H9 (cell line): ENCODE measurements around the gene SHANK3. TPM values are rescaled to one million over a fixed set of nuclear protein-coding genes. Genes with fewer than 3 reads are reported as not detected.

ENCODE experiments used
- DNase-seq: peaks from one replicate; pipeline ENCODE4 v3.0.0-alpha.2; 2017
- H2AFZ ChIP-seq: one replicate; pipeline ENCODE4 v1.6.1; 2013; ENCODE audit warnings: mild to moderate bottlenecking, low read length, control low read depth, moderate library complexity
- H2AK5ac ChIP-seq: 2 replicates; pipeline ENCODE4 v1.6.1; 2013; ENCODE audit warnings: low read length, control low read depth, mixed read lengths; ENCODE audit not compliant: insufficient read length
- H2BK120ac ChIP-seq: one replicate; pipeline ENCODE4 v1.6.1; 2013; ENCODE audit warnings: low read depth, mild to moderate bottlenecking, low read length, control low read depth, inconsistent platforms; ENCODE audit not compliant: poor library complexity, severe bottlenecking
- H2BK12ac ChIP-seq: 2 replicates; pipeline ENCODE4 v1.6.1; 2013; ENCODE audit warnings: low read length, control low read depth, mixed read lengths, low read depth; ENCODE audit not compliant: insufficient read length
- H2BK15ac ChIP-seq: 2 replicates; pipeline ENCODE4 v1.6.1; 2013; ENCODE audit warnings: low read depth, low read length, control low read depth
- H2BK20ac ChIP-seq: one replicate; pipeline ENCODE4 v1.6.1; 2013; ENCODE audit warnings: low read depth, mild to moderate bottlenecking, low read length, control low read depth, inconsistent platforms; ENCODE audit not compliant: poor library complexity, severe bottlenecking
- H2BK5ac ChIP-seq: 2 replicates; pipeline ENCODE4 v1.6.1; 2013; ENCODE audit warnings: low read length, control low read depth, mixed read lengths; ENCODE audit not compliant: insufficient read length
- H3K14ac ChIP-seq: 2 replicates; pipeline ENCODE4 v1.6.1; 2013; ENCODE audit warnings: low read length, control low read depth; ENCODE audit not compliant: insufficient read depth
- H3K18ac ChIP-seq: 2 replicates; pipeline ENCODE4 v1.6.1; 2013; ENCODE audit warnings: low read depth, mild to moderate bottlenecking, mixed read lengths, low read length, control low read depth; ENCODE audit not compliant: insufficient read length
- H3K23ac ChIP-seq: 2 replicates; pipeline ENCODE4 v1.6.1; 2013; ENCODE audit warnings: low read length, control low read depth, mixed read lengths, low read depth; ENCODE audit not compliant: insufficient read length
- H3K23me2 ChIP-seq: 2 replicates; pipeline ENCODE4 v1.6.1; 2013; ENCODE audit warnings: low read depth, mild to moderate bottlenecking, mixed read lengths, low read length, control low read depth; ENCODE audit not compliant: insufficient read length, poor library complexity, severe bottlenecking
- H3K27ac ChIP-seq: 2 replicates; pipeline ENCODE4 v1.5.1; 2013; ENCODE audit warnings: low read length, control low read depth, mixed read lengths, low read depth; ENCODE audit not compliant: insufficient read length
- H3K27me3 ChIP-seq: 2 replicates; pipeline ENCODE4 v1.6.1; 2013; ENCODE audit warnings: low read length, control low read depth, inconsistent platforms; ENCODE audit not compliant: insufficient read depth
- H3K4ac ChIP-seq: 2 replicates; pipeline ENCODE4 v1.6.1; 2013; ENCODE audit warnings: low read depth, mild to moderate bottlenecking, control low read depth, inconsistent platforms, low read length, moderate library complexity
- H3K4me1 ChIP-seq: 2 replicates; pipeline ENCODE4 v1.6.1; 2013; ENCODE audit warnings: low read length, control low read depth, inconsistent platforms; ENCODE audit not compliant: insufficient read depth
- H3K4me2 ChIP-seq: 2 replicates; pipeline ENCODE4 v1.6.1; 2013; ENCODE audit warnings: low read length, control low read depth, mixed read lengths; ENCODE audit not compliant: insufficient read length, insufficient read depth
- H3K56ac ChIP-seq: 2 replicates; pipeline ENCODE4 v1.6.1; 2013; ENCODE audit warnings: low read depth, mild to moderate bottlenecking, mixed read lengths, low read length, control low read depth; ENCODE audit not compliant: insufficient read length
- H3K79me1 ChIP-seq: 2 replicates; pipeline ENCODE4 v1.6.1; 2013; ENCODE audit warnings: low read depth, mild to moderate bottlenecking, moderate library complexity, low read length, control low read depth, inconsistent platforms; ENCODE audit not compliant: insufficient read depth, poor library complexity, severe bottlenecking
- H3K79me2 ChIP-seq: 2 replicates; pipeline ENCODE4 v1.6.1; 2013; ENCODE audit warnings: low read length, control low read depth, inconsistent platforms; ENCODE audit not compliant: insufficient read depth
- H3K9ac ChIP-seq: 2 replicates; pipeline ENCODE4 v1.6.1; 2013; ENCODE audit warnings: low read length, control low read depth, mixed read lengths; ENCODE audit not compliant: insufficient read length; ENCODE audit errors: extremely low read depth
- H3K9me3 ChIP-seq: one replicate; pipeline ENCODE4 v1.6.1; 2013; ENCODE audit warnings: low read depth, low read length, inconsistent platforms; ENCODE audit not compliant: control insufficient read depth
- H3T11ph ChIP-seq: one replicate; pipeline ENCODE4 v1.6.1; 2013; ENCODE audit warnings: mild to moderate bottlenecking, low read length, control low read depth, inconsistent platforms
- H4K20me1 ChIP-seq: one replicate; pipeline ENCODE4 v1.6.1; 2013; ENCODE audit not compliant: control insufficient read depth, insufficient read length, insufficient read depth
- H4K5ac ChIP-seq: 2 replicates; pipeline ENCODE4 v1.6.1; 2013; ENCODE audit warnings: low read depth, mild to moderate bottlenecking, mixed read lengths, low read length, control low read depth; ENCODE audit not compliant: insufficient read length
- H4K8ac ChIP-seq: replicated peaks from 2 replicates; pipeline ENCODE4 v1.6.1; 2013; ENCODE audit warnings: low read length, control low read depth, mixed read lengths, low read depth; ENCODE audit not compliant: insufficient read length
- H4K91ac ChIP-seq: 2 replicates; pipeline ENCODE4 v1.6.1; 2013; ENCODE audit warnings: low read depth, mild to moderate bottlenecking, moderate library complexity, mixed read lengths, low read length, control low read depth; ENCODE audit not compliant: insufficient read length
- H3K27ac Mint-ChIP-seq, 3 experiments: 2 replicates in 2 of 3; 3 replicates in 1 of 3; pipeline ENCODE4 v1.8.0; 2020 to 2021; ENCODE audit warnings: mixed read lengths in 3 of 3, mild to moderate bottlenecking in 1 of 3, moderate library complexity in 1 of 3
- H3K27me3 Mint-ChIP-seq: 2 replicates; pipeline ENCODE4 v1.8.0; 2021; ENCODE audit warnings: low read depth, mild to moderate bottlenecking, moderate library complexity, mixed read lengths
- H3K36me3 Mint-ChIP-seq, 3 experiments: 2 replicates in 2 of 3; 3 replicates in 1 of 3; pipeline ENCODE4 v1.8.0; 2020 to 2021; ENCODE audit warnings: low read depth in 3 of 3, mixed read lengths in 3 of 3; ENCODE audit not compliant: insufficient read depth in 1 of 3
- H3K4me1 Mint-ChIP-seq, 2 experiments: 2 replicates each; pipeline ENCODE4 v1.8.0; 2020; ENCODE audit warnings: mixed read lengths in 2 of 2
- H3K4me3 Mint-ChIP-seq, 2 experiments: 2 replicates in 1 of 2; 3 replicates in 1 of 2; pipeline ENCODE4 v1.8.0; 2020 to 2021; ENCODE audit warnings: mild to moderate bottlenecking in 2 of 2, mixed read lengths in 2 of 2, moderate library complexity in 1 of 2
- H3K9me3 Mint-ChIP-seq, 2 experiments: 2 replicates in 1 of 2; 3 replicates in 1 of 2; pipeline ENCODE4 v1.8.0; 2020; ENCODE audit warnings: mild to moderate bottlenecking in 2 of 2, mixed read lengths in 2 of 2, moderate library complexity in 1 of 2
- CTCF ChIP-seq: fragments of 200-600 bp; sonication (generic); conservative IDR thresholded peaks from 3 replicates; pipeline ENCODE4 v1.8.0; 2021; ENCODE audit warnings: antibody characterized with exemption, mild to moderate bottlenecking
- WGBS: extraction: QIAGEN DNeasy Blood & Tissue Kit; methylation state at CpG from one replicate; pipeline ENCODE4 v1.1.7; 2013; ENCODE audit warnings: missing lambda C conversion rate, low lambda C conversion rate, mixed read lengths; ENCODE audit not compliant: insufficient read length; ENCODE audit errors: extremely low coverage; 5-methylcytosine and 5-hydroxymethylcytosine counted together
- total RNA-seq: library from RNA; stranded (reverse); gene quantifications from 2 replicates; pipeline ENCODE4 v1.2.1, GENCODE V29; 2021

SHANK3 gene
- total RNA-seq, 1 experiment from 2014 or later, result 8.7 TPM

- Histone ChIP-seq H3K23ac (no peak overlapping the region), H3K18ac (no peak overlapping the region), H3K4me1 (no peaks in the 10 kb centered on the region), H2BK5ac (no peak overlapping the region), H3K27me3 (no peaks in the 10 kb centered on the region), H4K20me1 (no peaks in the 10 kb centered on the region), H2BK15ac (no peak overlapping the region), H2AFZ (no peak overlapping the region), H3T11ph (no peak overlapping the region), H4K8ac (no peak overlapping the region), H3K9me3 (no peaks in the 10 kb centered on the region), H3K14ac (no peak overlapping the region), H2AK5ac (no peak overlapping the region), H4K91ac (no peak overlapping the region), H3K9ac (no peak overlapping the region), H2BK120ac (no peak overlapping the region), H2BK12ac (no peak overlapping the region), H3K4me2 (no peak overlapping the region), H2BK20ac (no peak overlapping the region), H3K56ac (no peak overlapping the region), H3K79me1 (no peaks in the 10 kb centered on the region), H3K23me2 (no peaks in the 10 kb centered on the region), H3K79me2 (no peaks in the 10 kb centered on the region), H4K5ac (no peak overlapping the region), H3K4ac (no peak overlapping the region), H3K27ac (no peak overlapping the region)
- no peak for DNase-seq
- Mint-ChIP-seq H3K27ac (no peak overlapping the region), H3K9me3 (no peaks in the 10 kb centered on the region), H3K4me3 (no peak overlapping the region), H3K4me1 (peaks cover under 1 to 4% of the 10 kb centered on the region in 2 experiments; a peak in 2 of 4 replicates), H3K27me3 (peaks cover 4% of the 10 kb centered on the region), H3K36me3 (peaks cover 0 to 12% (median 0%) of the 10 kb centered on the region in 3 experiments; a peak in 3 of 7 replicates)
- no CpG with 5 or more reads among the region's 6 CpGs for WGBS
- no peak for TF ChIP-seq CTCF
Measured at GRCh38 chr22:50710221-50710620, 37.6 kb downstream of the SHANK3 start.
